GM21723 (cell line): ENCODE results near the gene STK4.
"Not testable (repeated sequence)": the region's sequence is repeated elsewhere in the genome, so short reads cannot be mapped to it uniquely, and the experiment has no call there.

Experiments
- ATAC-seq: cut with Tn5 transposase; IDR thresholded peaks from one replicate; pipeline ENCODE4 v1.9.1; 2021; ENCODE audit warnings: mild to moderate bottlenecking, moderate library complexity; ENCODE audit not compliant: unreplicated experiment

The STK4 gene

GRCh38 chr20:45021631-45022030 lies 55.3 kb downstream of the STK4 start:
- ATAC-seq: no peak

DNA sequence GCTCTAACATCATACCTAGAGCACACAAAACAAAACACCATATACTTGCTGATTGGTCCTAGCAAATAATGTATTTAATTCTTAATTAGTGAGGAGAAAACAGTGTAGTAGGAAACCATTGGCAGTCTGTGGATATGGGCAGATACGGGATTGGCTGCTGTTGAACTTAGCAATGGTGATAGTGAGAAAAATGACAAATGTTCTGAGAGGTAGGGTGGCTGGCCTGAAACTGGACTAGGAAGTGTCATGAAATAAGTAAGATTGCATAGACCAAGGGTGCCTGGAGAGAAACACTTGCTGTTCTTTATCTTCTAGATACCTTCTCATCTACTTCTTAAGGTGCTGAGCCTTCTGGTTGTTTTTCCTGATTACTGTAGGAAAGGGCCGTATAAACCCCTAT lies 56.8 kb downstream of the STK4 start:
- not testable (repeated sequence) for ATAC-seq

- no peak for ATAC-seq
These were observed 62.3 kb downstream of the STK4 start for GRCh38 chr20:45028424-45029136.

DNA sequence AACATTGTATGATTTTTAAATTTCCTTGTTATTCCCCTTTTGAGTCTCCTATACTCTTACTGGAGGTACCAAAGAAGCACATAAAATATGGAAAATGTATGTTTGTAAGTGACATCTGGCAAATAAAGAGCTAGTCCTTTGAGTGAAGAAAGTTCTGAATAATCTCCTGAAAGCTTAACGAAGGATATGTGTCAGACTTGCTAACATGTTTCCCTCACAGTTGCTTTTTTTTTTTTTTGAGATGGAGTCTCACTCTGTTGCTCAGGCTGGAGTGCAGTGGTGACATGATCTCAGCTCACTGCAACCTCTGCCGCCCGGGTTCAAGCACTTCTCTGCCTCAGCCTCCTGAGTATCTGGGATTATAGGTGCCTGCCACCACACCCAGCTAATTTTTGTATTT lies 63.6 kb downstream of the STK4 start:
- ATAC-seq: no peak

- ATAC-seq: no peak
These were observed 66.0 kb downstream of the STK4 start for GRCh38 chr20:45032276-45032675.

DNA sequence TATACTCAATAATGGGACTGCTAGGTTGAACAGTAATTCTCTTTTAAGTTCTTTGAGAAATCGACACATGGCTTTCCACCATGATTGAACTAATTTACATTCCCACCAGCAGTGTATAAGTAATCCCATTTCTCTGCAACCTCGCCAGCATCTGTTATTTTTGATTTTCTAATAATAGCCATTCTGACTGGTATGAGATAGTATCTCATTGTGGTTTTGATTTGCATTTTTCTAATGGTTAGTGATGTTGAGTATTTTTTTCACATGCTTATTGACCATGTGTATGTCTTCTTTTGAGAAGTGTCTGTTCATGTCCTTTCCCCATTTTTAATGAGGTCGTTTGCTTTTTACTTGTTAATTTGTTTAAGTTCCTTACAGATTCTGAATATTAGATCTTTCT lies 66.5 kb downstream of the STK4 start:
- ATAC-seq: no peak

GRCh38 chr20:45034436-45034835 lies 68.1 kb downstream of the STK4 start:
- ATAC-seq: no peak

GRCh38 chr20:45036044-45036755 lies 69.9 kb downstream of the STK4 start:
- ATAC-seq: no peak

GRCh38 chr20:45037050-45037449 lies 70.7 kb downstream of the STK4 start:
- ATAC-seq: no peak

DNA sequence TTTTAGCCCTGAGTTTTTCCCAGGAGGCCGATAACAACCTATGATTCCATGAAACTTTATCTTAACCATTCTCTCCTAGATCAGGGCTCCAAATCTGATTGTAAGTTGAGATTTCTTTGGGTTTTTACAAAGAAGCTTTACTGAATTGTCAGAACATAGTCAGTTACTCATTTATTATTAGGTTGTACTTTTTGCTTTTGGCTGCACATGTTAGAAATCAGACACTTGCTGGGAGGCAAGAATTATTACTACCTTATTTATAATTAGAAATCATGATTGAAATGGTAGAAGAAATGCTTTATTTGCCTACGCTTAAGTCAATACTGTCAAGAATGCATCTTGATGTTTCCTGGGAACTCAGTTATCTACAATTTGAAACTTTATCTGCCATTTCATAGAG lies 71.3 kb downstream of the STK4 start:
- ATAC-seq: no peak

DNA sequence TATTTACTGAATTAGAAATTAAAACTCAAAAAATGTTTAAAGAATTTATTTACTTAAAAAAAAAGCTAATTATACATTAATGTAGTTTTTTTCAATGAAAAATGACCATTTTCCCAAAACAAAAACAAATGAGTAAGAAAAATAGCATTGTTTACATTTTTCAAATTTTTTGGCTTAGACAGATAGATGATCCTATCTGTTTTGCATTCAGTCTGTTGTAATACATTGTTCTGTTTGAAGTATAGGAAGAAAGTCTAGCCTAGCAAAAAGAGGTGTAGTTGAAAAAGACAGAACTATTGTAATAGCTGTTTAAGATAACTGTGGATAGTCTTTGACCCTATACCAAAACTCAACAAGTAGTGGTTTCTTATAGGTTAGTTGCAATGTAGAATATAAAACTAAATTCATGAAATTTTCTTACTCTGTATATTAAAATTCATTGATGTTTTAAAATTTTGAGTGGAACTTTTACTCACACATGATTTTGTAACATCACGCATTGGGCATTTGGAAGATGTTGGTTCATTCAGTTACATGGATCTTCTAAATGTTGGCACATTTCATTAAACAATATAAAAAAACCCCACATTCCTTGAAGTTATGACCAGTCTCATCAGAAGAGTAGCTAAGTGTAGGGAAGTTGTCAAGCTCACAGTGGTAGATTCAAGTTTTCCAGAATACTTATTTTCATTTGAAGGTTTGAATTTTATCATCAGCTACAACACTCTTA lies 72.6 kb downstream of the STK4 start:
- ATAC-seq: no peak

DNA sequence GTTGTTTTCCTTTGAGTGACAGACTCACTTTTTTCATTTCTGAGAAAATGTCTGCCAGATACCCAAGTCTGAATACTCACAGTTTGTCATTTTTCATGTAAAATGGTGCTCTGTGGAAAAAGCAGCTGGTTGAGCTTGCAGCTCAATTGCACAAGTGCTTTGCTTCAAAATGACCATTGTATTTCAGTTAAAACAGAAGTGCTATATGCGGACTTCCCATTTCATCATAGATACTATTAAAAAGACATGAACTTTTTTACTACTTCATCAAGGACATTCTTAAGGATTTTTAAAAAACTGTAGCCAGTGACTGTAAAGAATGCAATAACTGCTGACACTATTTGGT lies 73.1 kb downstream of the STK4 start:
- ATAC-seq: no peak

GRCh38 chr20:45041464-45042337 lies 75.4 kb downstream of the STK4 start:
- ATAC-seq: no peak

DNA sequence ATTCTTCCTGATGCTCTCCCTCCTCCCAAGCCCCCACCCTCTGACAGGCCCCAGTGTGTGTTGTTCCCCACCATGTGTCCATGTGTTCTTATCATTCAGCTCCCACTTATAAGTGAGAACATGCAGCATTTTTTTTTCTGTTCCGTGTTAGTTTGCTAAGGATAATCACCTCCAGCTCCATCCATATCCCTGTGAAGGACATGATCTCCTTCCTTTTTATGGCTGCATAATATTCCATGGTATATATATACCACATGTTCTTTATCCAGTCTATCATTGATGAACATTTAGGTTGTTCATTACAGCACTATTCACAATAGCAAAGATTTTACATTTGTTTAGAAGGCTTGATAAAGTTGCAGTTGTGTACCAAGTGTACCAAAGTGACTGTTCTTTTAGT lies 76.7 kb downstream of the STK4 start:
- ATAC-seq: no peak

DNA sequence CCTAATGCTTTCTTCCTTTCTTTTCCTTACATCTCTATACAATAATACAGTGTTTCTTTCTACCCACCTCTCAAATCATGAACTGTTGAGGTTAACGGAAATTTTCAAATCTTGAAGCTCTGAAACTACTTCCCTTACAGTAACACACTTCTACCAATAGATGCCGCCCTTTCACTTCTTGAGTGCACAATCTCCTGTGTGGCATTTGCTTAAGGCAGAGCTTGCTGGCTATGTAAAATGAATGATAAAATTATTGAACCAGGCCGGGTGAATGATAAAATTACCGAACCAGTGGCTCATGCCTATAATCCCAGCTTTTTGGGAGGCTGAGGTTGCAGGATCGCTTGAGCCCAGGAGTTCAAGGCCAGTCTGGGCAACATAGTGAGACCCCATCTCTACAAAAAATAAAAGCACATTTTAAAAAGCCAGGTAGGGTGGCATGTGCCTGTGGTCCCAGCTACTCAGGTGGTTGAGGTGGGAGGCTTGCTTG lies 77.8 kb downstream of the STK4 start:
- no peak for ATAC-seq

DNA sequence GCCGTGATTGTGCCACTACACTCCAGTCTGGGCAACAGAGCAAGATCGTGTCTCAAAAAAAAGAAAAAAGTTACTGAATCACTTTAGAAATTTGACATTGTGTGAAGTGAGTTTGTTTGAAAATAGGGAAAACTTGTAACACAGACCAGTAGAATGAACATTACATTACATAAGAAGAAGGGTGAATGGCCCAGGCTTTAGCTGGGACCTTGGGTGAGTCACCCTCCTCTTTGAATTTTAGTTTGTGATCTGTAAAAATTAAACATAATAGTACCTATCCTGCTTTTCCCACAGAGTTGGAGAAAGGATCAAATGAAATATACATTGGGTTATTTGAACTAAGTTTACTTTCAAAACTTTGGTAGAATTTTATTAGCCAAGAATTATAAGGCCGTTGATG lies 78.3 kb downstream of the STK4 start:
- no peak for ATAC-seq

DNA sequence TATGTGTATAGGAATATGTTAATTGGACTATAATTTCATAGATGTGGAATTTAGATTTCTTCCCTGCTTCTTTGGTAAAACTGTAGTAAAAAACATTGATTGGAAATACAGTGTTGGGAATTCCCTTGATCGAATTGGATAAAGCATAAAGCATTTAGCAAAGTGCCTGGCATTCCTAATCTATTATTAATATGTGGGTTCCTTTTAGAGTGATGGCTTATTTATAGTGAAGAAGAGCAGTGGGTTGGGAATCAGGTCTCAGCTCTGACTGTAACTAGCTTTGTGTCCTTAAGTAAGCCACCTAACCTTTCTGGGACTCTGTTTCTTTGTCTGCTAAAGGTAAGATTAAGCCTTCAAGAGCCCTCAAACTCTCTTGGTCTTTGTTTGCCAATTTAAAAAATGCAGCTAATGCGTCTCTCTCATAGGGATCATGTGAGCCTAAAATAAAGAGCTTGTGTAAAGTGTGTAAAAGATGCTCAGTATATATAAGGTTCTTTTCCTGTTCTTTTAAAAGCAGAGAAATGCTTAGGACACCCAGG lies 81.3 kb downstream of the STK4 start:
- ATAC-seq: no peak

DNA sequence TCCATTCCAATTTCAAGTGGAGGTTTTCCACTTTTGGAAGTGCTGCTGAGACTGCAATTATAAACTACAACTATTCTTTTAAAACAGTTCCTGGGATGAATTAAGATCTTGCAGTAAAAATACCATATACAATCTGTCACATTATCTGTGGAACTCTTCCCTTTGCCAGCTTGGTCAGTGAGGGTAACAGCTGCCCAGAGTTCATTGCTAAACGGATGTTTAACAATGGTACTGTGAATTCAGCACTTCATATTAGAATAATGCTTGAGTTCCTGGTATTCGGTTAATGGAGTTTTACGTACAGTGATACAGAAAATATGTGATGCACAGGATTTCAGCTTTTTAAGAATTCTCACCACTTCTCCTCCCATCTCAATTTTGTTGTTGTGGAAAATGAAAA lies 83.1 kb downstream of the STK4 start:
- no peak for ATAC-seq

DNA sequence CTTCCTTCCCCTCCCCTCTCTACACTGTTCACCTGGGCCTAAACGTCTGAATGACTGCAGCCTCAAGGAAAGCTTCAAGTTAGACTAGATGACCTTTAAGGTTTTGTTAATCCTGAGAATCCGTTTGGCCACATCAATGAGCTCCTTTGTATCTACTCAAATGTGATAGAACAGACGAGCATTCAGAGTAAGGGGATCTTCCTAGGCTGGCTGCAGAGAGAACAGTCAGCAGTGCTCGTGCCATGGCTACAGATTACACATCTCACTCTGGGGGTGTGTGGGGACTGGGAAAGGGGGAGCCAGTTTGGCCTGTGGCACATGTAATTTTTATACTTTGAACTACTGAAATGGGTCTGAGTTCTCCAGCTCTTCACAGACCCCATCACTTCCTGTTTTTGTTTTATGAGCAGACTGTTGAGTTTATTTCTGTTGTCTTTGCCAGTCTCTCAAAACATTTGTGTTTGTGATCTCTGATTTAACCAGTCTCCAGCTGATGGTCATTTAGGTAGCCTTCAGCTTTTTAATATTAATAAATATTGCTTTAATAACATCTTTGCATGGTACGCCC lies 83.7 kb downstream of the STK4 start:
- no peak for ATAC-seq
